Thyroid gland (tissue), 4 donors: ENCODE data around the gene SLC28A1.

Experiments used
- POLR2A ChIP-seq, 2 donors: fragments of 450-650 bp; IDR thresholded peaks; one replicate each; pipeline ENCODE4 v1.6.1; 2017; ENCODE audit warnings: antibody characterized with exemption in 2 of 2, mild to moderate bottlenecking in 2 of 2, moderate library complexity in 1 of 2
- TF ChIP-seq, protein P1 (sequence below), 6 experiments: fragments of 200-600 bp in 3 of 6; fragments of 450-650 bp in 3 of 6; sonication (generic) in 3 of 6; IDR thresholded peaks; one replicate each; pipeline ENCODE4 v1.5.1; 2016 to 2019; ENCODE audit warnings: antibody characterized with exemption in 6 of 6, mild to moderate bottlenecking in 2 of 6, inconsistent platforms in 1 of 6, moderate library complexity in 1 of 6

DNA sequence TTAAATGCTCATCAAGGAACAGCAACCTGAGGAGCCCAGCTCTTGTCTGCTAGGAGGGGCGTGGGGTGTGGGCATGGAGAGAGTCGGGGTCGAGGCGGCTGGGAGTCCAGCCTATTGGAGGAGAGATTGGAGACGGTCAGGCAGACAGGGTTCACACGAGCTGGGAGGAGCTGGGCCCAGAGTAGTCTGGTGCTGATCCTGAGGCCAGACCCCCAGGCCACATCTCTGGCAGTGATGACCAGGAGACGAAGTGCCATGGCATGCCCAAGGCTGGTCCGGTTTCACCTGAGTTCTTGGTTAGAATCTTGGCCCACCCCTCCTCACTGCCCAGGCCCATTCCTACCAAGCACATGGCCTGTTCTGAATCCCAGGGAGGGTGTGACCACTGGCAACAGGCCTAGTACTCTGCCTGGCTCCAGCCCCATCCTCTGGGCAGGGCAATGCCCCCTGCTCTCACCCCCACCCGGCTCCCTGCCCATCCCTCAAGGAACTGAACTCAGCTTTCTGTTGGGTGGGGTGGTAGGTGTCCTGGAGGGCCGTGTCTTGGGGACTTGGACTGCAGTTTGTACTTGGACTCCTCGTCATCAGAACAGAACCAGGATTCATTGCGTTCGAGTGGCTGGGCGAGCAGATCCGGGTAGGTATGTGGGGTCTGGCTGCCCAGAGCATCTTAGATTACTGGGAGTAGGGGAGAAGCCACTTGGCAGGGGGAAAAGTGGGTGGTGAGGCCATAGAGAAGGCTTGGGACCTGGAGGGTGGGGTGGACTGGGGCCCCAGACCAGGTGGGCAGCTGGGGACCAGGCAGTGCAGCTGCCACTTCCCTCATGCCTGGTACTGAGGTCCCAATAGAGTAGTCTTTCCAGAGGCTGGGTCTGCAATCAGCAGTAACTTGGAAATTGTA is 20.8 kb downstream of the SLC28A1 start:
- TF ChIP-seq, protein P1, sequence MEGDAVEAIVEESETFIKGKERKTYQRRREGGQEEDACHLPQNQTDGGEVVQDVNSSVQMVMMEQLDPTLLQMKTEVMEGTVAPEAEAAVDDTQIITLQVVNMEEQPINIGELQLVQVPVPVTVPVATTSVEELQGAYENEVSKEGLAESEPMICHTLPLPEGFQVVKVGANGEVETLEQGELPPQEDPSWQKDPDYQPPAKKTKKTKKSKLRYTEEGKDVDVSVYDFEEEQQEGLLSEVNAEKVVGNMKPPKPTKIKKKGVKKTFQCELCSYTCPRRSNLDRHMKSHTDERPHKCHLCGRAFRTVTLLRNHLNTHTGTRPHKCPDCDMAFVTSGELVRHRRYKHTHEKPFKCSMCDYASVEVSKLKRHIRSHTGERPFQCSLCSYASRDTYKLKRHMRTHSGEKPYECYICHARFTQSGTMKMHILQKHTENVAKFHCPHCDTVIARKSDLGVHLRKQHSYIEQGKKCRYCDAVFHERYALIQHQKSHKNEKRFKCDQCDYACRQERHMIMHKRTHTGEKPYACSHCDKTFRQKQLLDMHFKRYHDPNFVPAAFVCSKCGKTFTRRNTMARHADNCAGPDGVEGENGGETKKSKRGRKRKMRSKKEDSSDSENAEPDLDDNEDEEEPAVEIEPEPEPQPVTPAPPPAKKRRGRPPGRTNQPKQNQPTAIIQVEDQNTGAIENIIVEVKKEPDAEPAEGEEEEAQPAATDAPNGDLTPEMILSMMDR (IDR thresholded peaks at IDR 0.05): no peak
- no peak for TF ChIP-seq POLR2A (IDR thresholded peaks at IDR 0.05)
